ENCODE measurements around the gene REL. TPM values are rescaled to one million over a fixed set of nuclear protein-coding genes. Genes with fewer than 3 reads are reported as not detected.
A peak's percentile ranks its signal among the peaks of the same experiment; 100 is the strongest.
"Not testable (repeated sequence)": the region's sequence is repeated elsewhere in the genome, so short reads cannot be mapped to it uniquely, and the experiment has no call there.

REL gene
- total RNA-seq, 6 experiments from 2014 or later, result 2.5 to 3.9 (median 3.3) TPM

GRCh38 chr2:60925994-60926740 lies 44.8 kb downstream of the REL start:
- peak; percentile 18 for DNase-seq
- H3K9me3 Mint-ChIP-seq, result no peaks in the 10 kb centered on the region
- TF ChIP-seq CTCF (IDR thresholded peaks at IDR 0.05), result no peak
- H3K27me3 Mint-ChIP-seq (ENCODE audit: insufficient read depth), result no peaks in the 10 kb centered on the region
- H3K4me3 Mint-ChIP-seq, result peak overlapping the region; percentile 51
- H3K4me1 Mint-ChIP-seq (ENCODE audit: low read depth), result peaks cover 24% of the 10 kb centered on the region
- peak overlapping the region; percentile 76 for H3K27ac Mint-ChIP-seq
- H3K36me3 Mint-ChIP-seq (ENCODE audit: low read depth), result peaks cover 16% of the 10 kb centered on the region

GRCh38 chr2:60926741-60927552 lies 45.6 kb downstream of the REL start:
- TF ChIP-seq CTCF (IDR thresholded peaks at IDR 0.05), result no peak
- Mint-ChIP-seq H3K36me3 (ENCODE audit: low read depth) (peaks cover 17% of the 10 kb centered on the region), H3K27ac (peak overlapping the region; percentile 76), H3K27me3 (ENCODE audit: insufficient read depth) (no peaks in the 10 kb centered on the region), H3K4me3 (peak overlapping the region; percentile 51), H3K9me3 (no peaks in the 10 kb centered on the region), H3K4me1 (ENCODE audit: low read depth) (peaks cover 29% of the 10 kb centered on the region)
- peak; percentile 42 for DNase-seq

- H3K27me3 Mint-ChIP-seq (ENCODE audit: insufficient read depth); H3K9me3 Mint-ChIP-seq; H3K4me3 Mint-ChIP-seq; DNase-seq: not testable (repeated sequence)
- Mint-ChIP-seq H3K27ac (peak overlapping the region; percentile 60), H3K36me3 (ENCODE audit: low read depth) (peaks cover 20% of the 10 kb centered on the region), H3K4me1 (ENCODE audit: low read depth) (peaks cover 15% of the 10 kb centered on the region)
Measured at GRCh38 chr2:60932061-60932460, 50.7 kb downstream of the REL start.

GRCh38 chr2:60932954-60933353 lies 51.6 kb downstream of the REL start:
- no peak overlapping the region for H3K4me3 Mint-ChIP-seq
- no peak for TF ChIP-seq CTCF (IDR thresholded peaks at IDR 0.05)
- H3K27me3 Mint-ChIP-seq (ENCODE audit: insufficient read depth), result no peaks in the 10 kb centered on the region
- H3K9me3 Mint-ChIP-seq, result no peaks in the 10 kb centered on the region
- no peak overlapping the region; the same call in 1 of the 2 replicates for H3K27ac Mint-ChIP-seq
- peaks cover 24% of the 10 kb centered on the region for H3K36me3 Mint-ChIP-seq (ENCODE audit: low read depth)
- peaks cover 6% of the 10 kb centered on the region; the same call in 1 of the 2 replicates for H3K4me1 Mint-ChIP-seq (ENCODE audit: low read depth)
- no peak for DNase-seq

GRCh38 chr2:60934165-60934722 lies 52.9 kb downstream of the REL start:
- TF ChIP-seq CTCF (IDR thresholded peaks at IDR 0.05), result no peak
- H3K27ac Mint-ChIP-seq, result no peak overlapping the region
- peaks cover 31% of the 10 kb centered on the region for H3K36me3 Mint-ChIP-seq (ENCODE audit: low read depth)
- DNase-seq, result no peak
- H3K4me1 Mint-ChIP-seq (ENCODE audit: low read depth), result peaks cover 6% of the 10 kb centered on the region; the same call in 1 of the 2 replicates
- H3K4me3 Mint-ChIP-seq, result no peak overlapping the region
- H3K27me3 Mint-ChIP-seq (ENCODE audit: insufficient read depth), result no peaks in the 10 kb centered on the region
- H3K9me3 Mint-ChIP-seq, result no peaks in the 10 kb centered on the region
